ENCODE data around the gene CRYBA2.
A peak's percentile ranks its signal among the peaks of the same experiment; 100 is the strongest.

The CRYBA2 gene

DNA sequence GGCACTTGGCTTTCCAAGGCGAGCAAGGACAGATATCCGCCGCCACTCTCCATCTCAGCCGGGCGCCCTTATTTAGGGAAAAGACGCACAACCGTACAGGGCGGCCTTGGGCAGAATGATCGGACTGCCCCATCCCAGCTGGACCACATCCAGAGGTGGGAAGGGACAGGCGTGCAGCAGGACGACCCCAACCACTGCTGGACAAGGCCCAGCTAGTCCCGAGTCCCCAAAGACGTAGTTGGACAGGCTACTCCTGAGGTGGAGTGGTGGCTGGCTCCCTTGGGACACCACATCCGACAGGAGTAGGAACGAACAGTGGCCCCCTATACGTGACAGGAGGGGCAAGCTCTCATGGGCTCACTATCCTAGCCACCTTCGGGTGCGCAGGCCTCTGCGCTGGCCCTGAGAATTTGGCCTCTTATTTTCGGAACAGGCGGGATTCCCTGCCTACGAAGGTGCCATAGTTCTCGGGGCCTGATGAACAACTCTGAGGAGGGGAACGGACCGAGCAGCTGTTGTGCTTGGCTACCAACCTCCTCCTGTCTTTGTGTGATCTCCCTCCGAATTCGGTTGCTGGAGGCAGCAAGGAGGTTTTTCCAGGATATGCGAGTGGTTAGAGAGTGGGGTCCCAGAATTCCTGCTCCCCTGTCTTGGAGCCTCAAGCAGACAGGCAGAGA, 10.5 kb downstream of the CRYBA2 start:
- no peak for DNase-seq (ENCODE audit: low read depth in 2 of 2)

GRCh38 chr2:218981881-218982585, 11.2 kb downstream of the CRYBA2 start:
- DNase-seq (ENCODE audit: low read depth in 2 of 2) = no peak

DNA sequence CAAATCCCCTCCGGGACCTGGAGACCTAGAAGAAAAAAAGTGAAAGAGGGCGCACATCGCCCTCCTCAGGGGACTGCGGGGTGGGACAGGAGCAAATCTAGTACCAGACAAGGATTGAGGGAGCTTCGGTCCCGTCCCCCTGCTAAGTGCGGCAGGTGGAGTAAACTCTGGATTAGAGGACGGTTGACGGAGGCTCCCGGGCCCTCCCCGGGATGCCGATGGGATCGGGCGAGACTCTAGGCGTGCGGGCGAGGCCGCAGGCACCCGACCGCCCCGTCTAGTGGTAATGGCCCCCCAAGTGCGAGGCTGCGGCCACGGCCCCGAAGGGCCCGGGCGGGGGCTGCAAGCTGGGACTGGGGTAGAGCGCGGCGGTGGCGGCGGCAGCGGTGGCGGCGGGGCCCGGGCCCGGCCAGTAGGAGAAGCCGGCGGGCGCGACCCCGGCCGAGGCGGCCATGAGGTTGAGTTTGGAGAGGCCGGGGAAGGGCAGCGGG, 11.8 kb downstream of the CRYBA2 start:
- DNase-seq (ENCODE audit: low read depth in 2 of 2) = no peak

DNA sequence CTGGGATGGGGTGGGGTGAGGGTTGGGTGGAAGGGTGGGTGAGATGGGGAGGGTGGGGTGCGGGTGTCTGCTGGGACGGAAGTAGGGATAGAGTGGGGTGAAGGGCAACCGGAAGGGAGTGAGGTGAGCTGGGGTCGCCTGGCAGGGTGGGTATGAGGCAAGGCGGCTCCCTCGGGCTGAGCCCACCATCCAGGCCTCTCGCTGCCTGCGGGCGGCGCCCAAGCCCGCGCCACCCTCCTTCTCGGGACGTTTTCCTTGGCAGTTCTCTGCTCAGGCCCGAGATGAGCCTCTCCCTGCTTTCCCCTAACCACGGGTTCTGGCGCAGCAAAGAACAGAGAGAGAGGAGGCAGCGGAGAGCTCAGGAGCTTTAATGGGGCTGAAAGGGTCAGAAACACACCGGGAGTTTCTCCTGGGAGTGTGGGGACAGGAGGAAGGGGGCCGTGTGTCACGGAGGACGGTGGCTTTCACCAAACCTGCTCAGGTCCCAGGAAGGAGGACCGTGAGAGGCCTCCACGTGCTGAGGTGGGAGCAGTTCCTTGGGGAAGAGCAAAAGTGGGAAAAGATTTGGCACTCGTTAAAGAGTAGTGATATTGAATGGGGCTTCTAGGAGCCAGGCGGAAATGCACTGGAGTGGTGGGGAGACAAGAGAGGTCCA, 12.4 kb downstream of the CRYBA2 start:
- no peak for DNase-seq (ENCODE audit: low read depth in 2 of 2)

DNA sequence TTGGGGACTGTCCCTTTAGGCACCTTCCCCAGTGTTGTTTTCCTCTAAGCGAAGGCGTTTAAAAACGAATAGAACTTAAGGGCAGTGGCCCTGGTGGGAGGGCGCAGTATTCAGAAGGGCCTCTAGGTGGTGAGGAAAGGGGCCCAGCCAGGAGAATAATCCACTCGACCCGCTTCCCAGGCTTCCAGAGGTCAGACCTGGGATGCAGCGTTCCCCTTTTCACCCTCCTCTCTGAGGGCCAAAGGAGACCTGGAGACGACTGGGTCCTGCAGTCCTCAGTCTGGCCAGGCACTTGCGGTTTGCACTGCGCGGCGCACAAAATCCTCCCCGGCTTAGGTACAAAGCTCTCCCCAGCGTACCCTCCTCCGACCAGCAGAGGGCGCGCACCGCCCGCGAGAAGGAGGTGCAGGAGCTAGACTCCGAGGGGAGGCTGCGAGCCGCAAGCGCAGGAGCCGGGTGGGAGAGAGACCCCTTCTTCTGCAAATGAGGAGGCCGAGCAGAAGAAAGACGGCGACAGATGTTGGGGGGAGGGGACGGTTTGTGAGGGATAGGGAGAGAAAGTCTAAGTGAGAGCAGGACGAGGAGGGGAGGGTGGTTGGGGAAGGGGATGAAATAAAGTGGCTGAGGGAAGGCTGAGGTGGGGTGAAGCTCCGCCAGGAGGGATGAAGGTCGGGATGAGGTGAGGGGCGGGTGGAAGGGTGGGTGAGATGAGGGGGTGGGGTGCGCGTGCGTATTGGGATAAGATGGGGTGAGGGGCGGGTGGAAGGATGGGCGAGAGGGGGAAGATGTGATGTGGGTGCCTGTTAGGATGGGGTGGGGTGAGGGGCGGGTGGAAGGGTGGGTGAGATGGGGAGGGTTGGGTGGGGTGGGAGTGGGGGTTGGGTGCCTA, 13.1 kb downstream of the CRYBA2 start:
- DNase-seq (ENCODE audit: low read depth in 2 of 2) = peak; percentile 68

DNA sequence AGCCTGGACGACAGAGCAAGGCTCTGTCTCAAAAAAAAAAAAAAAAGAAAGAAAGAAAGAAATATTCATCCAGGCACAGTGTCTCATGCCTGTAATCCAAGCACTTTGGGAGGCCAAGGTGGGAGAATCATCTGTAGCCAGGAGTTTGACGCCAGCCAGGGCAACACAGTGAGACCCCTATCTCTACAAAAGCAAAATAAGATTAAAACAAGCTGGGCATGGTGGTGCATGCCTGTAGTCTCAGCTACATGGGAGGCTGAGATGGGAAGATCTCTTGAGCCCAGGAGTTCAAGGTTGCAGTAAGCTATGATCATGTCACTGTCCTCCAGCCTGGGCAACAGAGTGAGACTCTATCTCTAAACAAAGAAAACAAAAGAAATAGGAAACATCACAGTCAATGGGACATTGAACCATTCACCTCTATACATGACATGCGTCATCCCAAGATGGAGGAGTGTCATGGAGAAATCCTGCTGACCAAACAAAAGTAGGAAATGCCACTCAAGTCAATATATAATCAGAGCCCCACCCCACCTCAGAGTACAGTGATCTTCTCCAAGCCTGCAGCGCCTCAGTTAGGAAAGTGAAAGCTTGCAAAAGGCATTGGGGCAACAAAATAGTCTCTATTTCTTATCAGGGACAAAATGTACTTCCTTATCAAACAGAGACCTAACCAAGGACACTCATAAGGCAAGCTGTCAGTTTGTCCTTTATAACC, 18.0 kb downstream of the CRYBA2 start:
- no peak for DNase-seq (ENCODE audit: low read depth in 2 of 2)

DNA sequence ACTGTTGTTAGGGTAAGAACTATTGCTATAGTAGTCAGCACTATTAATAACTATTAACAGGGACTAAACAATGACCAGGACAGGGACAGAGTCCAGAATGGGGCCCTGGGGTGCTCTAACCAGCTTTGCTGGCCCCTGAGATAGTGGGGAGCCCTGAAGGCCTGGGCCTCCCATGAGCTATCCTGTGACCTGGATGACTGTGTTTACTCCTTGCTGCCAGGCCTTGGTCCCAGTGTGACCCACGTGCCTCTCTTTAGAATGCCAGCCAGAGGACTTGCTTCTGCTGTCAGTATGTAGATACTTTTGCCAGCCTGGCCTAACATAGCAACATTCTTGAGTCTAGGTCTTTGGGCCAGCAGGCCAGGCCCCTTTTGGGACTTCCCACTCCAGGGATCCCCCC, 22.3 kb downstream of the CRYBA2 start:
- no peak for DNase-seq (ENCODE audit: low read depth in 2 of 2)

- DNase-seq (ENCODE audit: low read depth in 2 of 2) = no peak
Measured at GRCh38 chr2:218964041-218964771, 29.0 kb downstream of the CRYBA2 start.

GRCh38 chr2:218963601-218964000, 29.6 kb downstream of the CRYBA2 start:
- DNase-seq (ENCODE audit: low read depth in 2 of 2) = no peak

- DNase-seq (ENCODE audit: low read depth in 2 of 2) = no peak
Measured at GRCh38 chr2:218962859-218963492, 30.2 kb downstream of the CRYBA2 start.

DNA sequence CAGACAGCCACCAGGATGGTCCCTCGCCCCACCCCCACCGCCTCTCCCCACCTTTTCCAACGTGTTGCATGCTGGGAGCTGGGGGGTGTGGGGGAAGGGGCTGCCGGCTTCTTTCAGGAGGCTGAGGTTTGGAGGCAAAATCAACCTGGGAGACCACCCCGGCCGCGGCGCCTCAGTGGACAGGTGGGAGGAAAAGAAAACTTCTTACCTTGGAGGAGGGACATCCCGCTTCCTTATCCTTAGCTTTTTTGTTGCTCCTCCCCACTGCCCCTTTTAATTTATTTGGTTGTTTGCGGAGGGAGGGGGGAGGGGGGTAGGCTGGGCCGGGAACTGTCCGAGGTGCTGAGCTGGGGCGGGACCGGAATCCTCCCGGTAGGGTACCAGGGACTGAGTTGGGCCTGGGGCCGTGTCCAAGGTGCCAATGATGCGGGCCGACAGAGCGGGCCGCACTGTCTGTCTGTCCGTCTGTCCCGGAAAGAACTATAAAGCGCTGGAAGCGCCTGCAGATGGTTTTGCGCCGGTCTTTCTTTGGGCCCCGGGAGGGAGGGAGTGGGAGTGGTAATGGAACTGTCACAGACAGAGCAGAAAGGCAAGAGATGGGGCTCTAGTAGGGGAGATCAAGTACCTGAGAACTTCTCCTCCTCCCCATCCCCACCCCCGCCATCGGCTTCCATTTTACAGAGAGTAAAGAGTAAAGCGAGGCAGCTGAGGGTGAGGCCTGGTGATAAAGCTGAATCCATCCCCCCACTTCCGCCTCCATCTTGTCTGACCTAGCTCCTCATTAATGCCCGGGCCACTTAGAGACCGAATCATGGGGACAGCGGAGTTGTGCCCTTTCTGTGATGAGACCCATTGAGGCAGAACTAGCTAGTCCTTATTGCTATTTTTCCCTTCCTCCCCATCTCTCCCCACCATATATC, 31.3 kb downstream of the CRYBA2 start:
- DNase-seq (ENCODE audit: low read depth in 2 of 2) = no peak

GRCh38 chr2:218961229-218961628, 32.0 kb downstream of the CRYBA2 start:
- DNase-seq (ENCODE audit: low read depth in 2 of 2) = no peak

DNA sequence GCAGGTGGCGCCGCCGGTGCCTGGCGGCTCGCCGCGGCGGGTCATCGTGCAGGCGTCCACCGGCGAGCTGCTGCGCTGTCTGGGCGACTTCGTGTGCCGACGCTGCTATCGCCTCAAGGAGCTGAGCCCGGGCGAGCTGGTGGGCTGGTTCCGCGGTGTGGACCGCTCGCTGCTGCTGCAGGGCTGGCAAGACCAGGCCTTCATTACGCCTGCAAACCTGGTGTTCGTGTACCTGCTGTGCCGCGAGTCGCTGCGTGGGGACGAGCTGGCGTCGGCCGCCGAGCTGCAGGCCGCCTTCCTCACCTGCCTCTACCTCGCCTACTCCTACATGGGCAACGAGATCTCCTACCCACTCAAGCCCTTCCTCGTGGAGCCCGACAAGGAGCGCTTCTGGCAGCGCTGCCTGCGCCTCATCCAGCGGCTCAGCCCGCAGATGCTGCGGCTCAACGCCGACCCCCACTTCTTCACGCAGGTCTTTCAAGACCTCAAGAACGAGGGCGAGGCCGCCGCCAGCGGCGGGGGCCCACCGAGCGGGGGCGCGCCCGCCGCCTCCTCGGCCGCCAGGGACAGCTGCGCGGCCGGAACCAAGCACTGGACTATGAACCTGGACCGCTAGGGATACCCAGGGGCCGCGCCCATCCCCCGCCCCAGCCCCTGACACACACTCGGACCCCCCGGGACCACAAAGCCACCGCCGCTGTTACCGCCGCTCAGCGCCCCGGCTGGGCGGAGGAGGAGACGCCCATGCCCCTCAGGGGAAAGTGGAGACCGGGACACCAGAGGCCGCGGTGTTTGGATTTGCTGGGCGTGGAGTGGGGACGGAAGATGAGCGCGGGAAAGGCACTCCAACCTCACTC, 32.7 kb downstream of the CRYBA2 start:
- no peak for DNase-seq (ENCODE audit: low read depth in 2 of 2)

DNA sequence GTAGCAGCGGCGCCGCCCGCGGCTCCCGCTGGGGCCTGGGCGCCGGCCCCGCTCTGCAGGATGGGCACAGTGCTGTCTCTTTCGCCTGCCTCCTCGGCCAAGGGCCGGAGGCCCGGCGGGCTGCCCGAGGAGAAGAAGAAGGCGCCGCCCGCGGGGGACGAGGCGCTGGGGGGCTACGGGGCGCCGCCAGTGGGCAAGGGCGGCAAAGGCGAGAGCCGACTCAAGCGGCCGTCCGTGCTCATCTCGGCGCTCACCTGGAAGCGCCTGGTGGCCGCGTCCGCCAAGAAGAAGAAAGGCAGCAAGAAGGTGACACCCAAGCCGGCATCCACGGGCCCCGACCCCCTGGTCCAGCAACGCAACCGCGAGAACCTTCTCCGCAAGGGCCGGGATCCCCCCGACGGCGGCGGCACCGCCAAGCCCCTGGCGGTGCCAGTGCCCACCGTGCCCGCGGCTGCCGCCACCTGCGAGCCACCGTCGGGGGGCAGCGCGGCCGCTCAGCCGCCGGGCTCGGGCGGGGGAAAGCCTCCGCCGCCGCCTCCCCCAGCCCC, 33.4 kb downstream of the CRYBA2 start:
- no peak for DNase-seq (ENCODE audit: low read depth in 2 of 2)

DNA sequence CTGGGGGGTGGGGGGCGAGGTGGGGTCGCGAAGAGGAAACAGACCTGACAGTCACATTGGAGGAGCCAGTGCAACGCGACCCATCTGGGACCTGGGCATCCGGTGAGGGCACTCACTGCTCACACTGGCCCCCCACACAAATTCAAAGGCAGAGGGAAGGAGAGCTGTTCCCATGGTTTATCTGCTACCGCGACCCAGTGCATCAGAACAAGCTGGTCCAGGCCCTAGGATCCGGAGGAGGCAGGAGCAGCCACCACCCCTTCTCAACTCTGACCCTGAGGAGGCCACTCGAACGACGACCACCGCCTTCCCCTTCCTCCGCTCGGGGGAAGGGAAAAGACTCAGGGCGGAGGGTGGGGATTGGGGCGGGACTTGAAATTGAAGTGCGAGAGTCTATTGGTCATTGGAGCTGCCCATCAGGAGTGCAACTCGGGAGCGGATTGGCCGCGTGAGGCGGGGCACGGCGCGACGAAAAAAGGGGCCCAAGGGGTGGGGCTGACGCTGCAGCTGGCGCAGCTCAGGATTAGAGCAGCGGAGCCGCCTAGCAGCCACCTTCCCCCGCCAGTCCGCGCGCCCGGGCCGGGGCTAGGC, 34.0 kb downstream of the CRYBA2 start, which contains the start of gene CDK5R2:
Gene CDK5R2 (plus strand): TSS at position 526 of the 591 bp plus-strand sequence. CDS start 155 bp downstream, outside the sequence.
- peak; percentile 19 to 27 for DNase-seq (ENCODE audit: low read depth in 2 of 2)

DNA sequence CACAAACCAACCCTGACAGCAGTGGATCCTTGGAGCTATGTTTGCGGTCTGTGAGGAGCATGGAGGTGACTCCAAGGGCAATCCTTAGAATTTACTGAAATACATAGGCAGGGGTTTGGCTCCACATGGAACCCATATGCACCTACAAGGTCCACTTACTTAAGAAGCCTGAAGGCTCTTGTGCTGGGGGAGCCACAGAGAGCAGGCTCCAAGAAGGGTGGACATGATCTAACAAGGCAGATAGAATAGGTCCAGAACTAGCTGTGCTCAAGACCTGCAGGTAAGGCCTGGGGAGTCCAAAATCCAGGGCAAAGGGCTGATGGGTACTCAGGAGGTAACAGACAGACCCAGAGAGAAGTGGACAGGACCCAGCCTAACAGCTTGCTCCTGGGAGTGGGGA, 34.9 kb downstream of the CRYBA2 start:
- no peak for DNase-seq (ENCODE audit: low read depth in 2 of 2)

DNA sequence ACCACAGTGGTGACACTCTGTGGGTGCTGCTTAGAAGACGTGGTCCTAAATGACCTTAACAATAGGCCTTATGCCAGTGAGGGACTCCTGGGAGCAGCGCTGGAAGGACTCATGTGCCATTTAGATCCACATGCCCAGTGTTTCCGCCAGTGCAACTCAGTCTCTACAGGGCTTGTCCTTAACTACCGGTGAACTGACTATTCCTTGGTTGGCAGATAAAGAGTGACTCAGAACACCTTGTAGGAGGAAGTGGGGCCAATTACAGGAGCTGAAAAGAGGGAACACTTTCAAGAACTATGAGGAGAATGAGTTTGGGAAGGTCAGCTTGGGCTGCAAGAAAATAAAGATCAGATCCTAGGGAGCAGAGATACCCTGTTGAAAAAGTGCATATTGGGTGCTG, 35.6 kb downstream of the CRYBA2 start:
- no peak for DNase-seq (ENCODE audit: low read depth in 2 of 2)

Data from activated CD8-positive, alpha-beta memory T cell treated with anti-CD3 and anti-CD28 coated beads for 4 hours (primary cell).